Measurements from ENCODE around the gene LANCL1.
"Not testable (repeated sequence)": the region's sequence is repeated elsewhere in the genome, so short reads cannot be mapped to it uniquely, and the experiment has no call there.

The LANCL1 gene

GRCh38 chr2:210460322-210461227, 16.0 kb downstream of the LANCL1 start:
- Histone ChIP-seq H3K4me3 (ENCODE audit: low read length in 2 of 2) (no peak overlapping the region), H3K27ac (ENCODE audit: low read depth in 2 of 2, low read length in 2 of 2) (no peak overlapping the region), H3K27me3 (ENCODE audit: control insufficient read depth in 2 of 2, insufficient read depth in 2 of 2, low read length in 2 of 2) (no peaks in the 10 kb centered on the region), H3K4me1 (ENCODE audit: control insufficient read depth in 2 of 2, insufficient read depth in 2 of 2, low read length in 2 of 2) (no peaks in the 10 kb centered on the region), H3K9ac (ENCODE audit: low read depth in 1 of 2, low read length in 2 of 2) (no peak overlapping the region), H3K9me3 (ENCODE audit: control insufficient read depth in 2 of 2, low read length in 2 of 2) (no peaks in the 10 kb centered on the region), H3K36me3 (ENCODE audit: control insufficient read depth in 2 of 2, insufficient read depth in 2 of 2, low read length in 2 of 2) (peaks cover 12 to 14% of the 10 kb centered on the region in 2 donors)

- peaks cover 10 to 15% of the 10 kb centered on the region in 2 donors for H3K36me3 ChIP-seq (ENCODE audit: control insufficient read depth in 2 of 2, insufficient read depth in 2 of 2, low read length in 2 of 2)
- H3K4me3 ChIP-seq (ENCODE audit: low read length in 2 of 2), result no peak overlapping the region
- no peaks in the 10 kb centered on the region for H3K27me3 ChIP-seq (ENCODE audit: control insufficient read depth in 2 of 2, insufficient read depth in 2 of 2, low read length in 2 of 2)
- H3K9me3 ChIP-seq (ENCODE audit: control insufficient read depth in 2 of 2, low read length in 2 of 2), result no peaks in the 10 kb centered on the region
- no peaks in the 10 kb centered on the region for H3K4me1 ChIP-seq (ENCODE audit: control insufficient read depth in 2 of 2, insufficient read depth in 2 of 2, low read length in 2 of 2)
- no peak overlapping the region for H3K9ac ChIP-seq (ENCODE audit: low read depth in 1 of 2, low read length in 2 of 2)
- H3K27ac ChIP-seq (ENCODE audit: low read depth in 2 of 2, low read length in 2 of 2), result no peak overlapping the region
Measured at GRCh38 chr2:210459880-210460279, 16.7 kb downstream of the LANCL1 start.

- Histone ChIP-seq H3K27me3 (ENCODE audit: control insufficient read depth in 2 of 2, insufficient read depth in 2 of 2, low read length in 2 of 2) (no peaks in the 10 kb centered on the region), H3K9ac (ENCODE audit: low read depth in 1 of 2, low read length in 2 of 2) (no peak overlapping the region), H3K27ac (ENCODE audit: low read depth in 2 of 2, low read length in 2 of 2) (no peak overlapping the region), H3K36me3 (ENCODE audit: control insufficient read depth in 2 of 2, insufficient read depth in 2 of 2, low read length in 2 of 2) (peaks cover 14 to 20% of the 10 kb centered on the region in 2 donors), H3K4me1 (ENCODE audit: control insufficient read depth in 2 of 2, insufficient read depth in 2 of 2, low read length in 2 of 2) (no peaks in the 10 kb centered on the region), H3K9me3 (ENCODE audit: control insufficient read depth in 2 of 2, low read length in 2 of 2) (no peaks in the 10 kb centered on the region), H3K4me3 (ENCODE audit: low read length in 2 of 2) (no peak overlapping the region)
Measured at GRCh38 chr2:210459407-210459806, 17.2 kb downstream of the LANCL1 start.

GRCh38 chr2:210458395-210458794, 18.2 kb downstream of the LANCL1 start:
- Histone ChIP-seq H3K9ac (ENCODE audit: low read depth in 1 of 2, low read length in 2 of 2) (no peak overlapping the region), H3K27ac (ENCODE audit: low read depth in 2 of 2, low read length in 2 of 2) (no peak overlapping the region), H3K4me1 (ENCODE audit: control insufficient read depth in 2 of 2, insufficient read depth in 2 of 2, low read length in 2 of 2) (no peaks in the 10 kb centered on the region), H3K36me3 (ENCODE audit: control insufficient read depth in 2 of 2, insufficient read depth in 2 of 2, low read length in 2 of 2) (peaks cover 20 to 24% of the 10 kb centered on the region in 2 donors), H3K9me3 (ENCODE audit: control insufficient read depth in 2 of 2, low read length in 2 of 2) (no peaks in the 10 kb centered on the region), H3K4me3 (ENCODE audit: low read length in 2 of 2) (no peak overlapping the region), H3K27me3 (ENCODE audit: control insufficient read depth in 2 of 2, insufficient read depth in 2 of 2, low read length in 2 of 2) (no peaks in the 10 kb centered on the region)

GRCh38 chr2:210456571-210456970, 20.0 kb downstream of the LANCL1 start:
- no peak overlapping the region for H3K27ac ChIP-seq (ENCODE audit: low read depth in 2 of 2, low read length in 2 of 2)
- H3K9me3 ChIP-seq (ENCODE audit: control insufficient read depth in 2 of 2, low read length in 2 of 2), result no peaks in the 10 kb centered on the region
- H3K9ac ChIP-seq (ENCODE audit: low read depth in 1 of 2, low read length in 2 of 2), result no peak overlapping the region
- H3K4me1 ChIP-seq (ENCODE audit: control insufficient read depth in 2 of 2, insufficient read depth in 2 of 2, low read length in 2 of 2), result no peaks in the 10 kb centered on the region
- no peaks in the 10 kb centered on the region for H3K27me3 ChIP-seq (ENCODE audit: control insufficient read depth in 2 of 2, insufficient read depth in 2 of 2, low read length in 2 of 2)
- H3K36me3 ChIP-seq (ENCODE audit: control insufficient read depth in 2 of 2, insufficient read depth in 2 of 2, low read length in 2 of 2), result peaks cover 20 to 27% of the 10 kb centered on the region in 2 donors
- H3K4me3 ChIP-seq (ENCODE audit: low read length in 2 of 2), result no peak overlapping the region

GRCh38 chr2:210454336-210454735, 22.2 kb downstream of the LANCL1 start:
- Histone ChIP-seq H3K9ac (ENCODE audit: low read depth in 1 of 2, low read length in 2 of 2) (no peak overlapping the region), H3K4me1 (ENCODE audit: control insufficient read depth in 2 of 2, insufficient read depth in 2 of 2, low read length in 2 of 2) (no peaks in the 10 kb centered on the region), H3K9me3 (ENCODE audit: control insufficient read depth in 2 of 2, low read length in 2 of 2) (no peaks in the 10 kb centered on the region), H3K27me3 (ENCODE audit: control insufficient read depth in 2 of 2, insufficient read depth in 2 of 2, low read length in 2 of 2) (no peaks in the 10 kb centered on the region), H3K4me3 (ENCODE audit: low read length in 2 of 2) (no peak overlapping the region), H3K36me3 (ENCODE audit: control insufficient read depth in 2 of 2, insufficient read depth in 2 of 2, low read length in 2 of 2) (peaks cover 18 to 23% of the 10 kb centered on the region in 2 donors), H3K27ac (ENCODE audit: low read depth in 2 of 2, low read length in 2 of 2) (no peak overlapping the region)

GRCh38 chr2:210452194-210452593, 24.4 kb downstream of the LANCL1 start:
- peaks cover 14 to 18% of the 10 kb centered on the region in 2 donors for H3K36me3 ChIP-seq (ENCODE audit: control insufficient read depth in 2 of 2, insufficient read depth in 2 of 2, low read length in 2 of 2)
- no peak overlapping the region for H3K27ac ChIP-seq (ENCODE audit: low read depth in 2 of 2, low read length in 2 of 2)
- H3K4me1 ChIP-seq (ENCODE audit: control insufficient read depth in 2 of 2, insufficient read depth in 2 of 2, low read length in 2 of 2), result no peaks in the 10 kb centered on the region

GRCh38 chr2:210450942-210451341, 25.6 kb downstream of the LANCL1 start:
- H3K27me3 ChIP-seq (ENCODE audit: control insufficient read depth in 2 of 2, insufficient read depth in 2 of 2, low read length in 2 of 2); H3K4me1 ChIP-seq (ENCODE audit: control insufficient read depth in 2 of 2, insufficient read depth in 2 of 2, low read length in 2 of 2); H3K9ac ChIP-seq (ENCODE audit: low read depth in 1 of 2, low read length in 2 of 2); H3K4me3 ChIP-seq (ENCODE audit: low read length in 2 of 2); H3K9me3 ChIP-seq (ENCODE audit: control insufficient read depth in 2 of 2, low read length in 2 of 2); H3K27ac ChIP-seq (ENCODE audit: low read depth in 2 of 2, low read length in 2 of 2): not testable (repeated sequence)
- H3K36me3 ChIP-seq (ENCODE audit: control insufficient read depth in 2 of 2, insufficient read depth in 2 of 2, low read length in 2 of 2), result peaks cover 13 to 14% of the 10 kb centered on the region in 2 donors

More at GRCh38 chr2:210452194-210452593, 24.4 kb downstream of the LANCL1 start:
- Histone ChIP-seq H3K9me3 (ENCODE audit: control insufficient read depth in 2 of 2, low read length in 2 of 2) (no peaks in the 10 kb centered on the region), H3K9ac (ENCODE audit: low read depth in 1 of 2, low read length in 2 of 2) (no peak overlapping the region), H3K4me3 (ENCODE audit: low read length in 2 of 2) (no peak overlapping the region), H3K27me3 (ENCODE audit: control insufficient read depth in 2 of 2, insufficient read depth in 2 of 2, low read length in 2 of 2) (no peaks in the 10 kb centered on the region)

- H3K9ac ChIP-seq (ENCODE audit: low read depth in 1 of 2, low read length in 2 of 2), result no peak overlapping the region
- H3K4me3 ChIP-seq (ENCODE audit: low read length in 2 of 2), result no peak overlapping the region
- no peaks in the 10 kb centered on the region for H3K27me3 ChIP-seq (ENCODE audit: control insufficient read depth in 2 of 2, insufficient read depth in 2 of 2, low read length in 2 of 2)
- peaks cover 0 to under 1% of the 10 kb centered on the region in 2 donors for H3K4me1 ChIP-seq (ENCODE audit: control insufficient read depth in 2 of 2, insufficient read depth in 2 of 2, low read length in 2 of 2)
- H3K27ac ChIP-seq (ENCODE audit: low read depth in 2 of 2, low read length in 2 of 2), result no peak overlapping the region
- no peaks in the 10 kb centered on the region for H3K36me3 ChIP-seq (ENCODE audit: control insufficient read depth in 2 of 2, insufficient read depth in 2 of 2, low read length in 2 of 2)
- H3K9me3 ChIP-seq (ENCODE audit: control insufficient read depth in 2 of 2, low read length in 2 of 2), result no peaks in the 10 kb centered on the region
Measured at GRCh38 chr2:210445732-210446131, 30.8 kb downstream of the LANCL1 start.

- Histone ChIP-seq H3K36me3 (ENCODE audit: control insufficient read depth in 2 of 2, insufficient read depth in 2 of 2, low read length in 2 of 2) (peaks cover 0 to 3% of the 10 kb centered on the region in 2 donors), H3K4me3 (ENCODE audit: low read length in 2 of 2) (no peak overlapping the region), H3K9me3 (ENCODE audit: control insufficient read depth in 2 of 2, low read length in 2 of 2) (no peaks in the 10 kb centered on the region)
Measured at GRCh38 chr2:210445116-210445707, 31.3 kb downstream of the LANCL1 start.

More at GRCh38 chr2:210445116-210445707, 31.3 kb downstream of the LANCL1 start:
- no peaks in the 10 kb centered on the region for H3K27me3 ChIP-seq (ENCODE audit: control insufficient read depth in 2 of 2, insufficient read depth in 2 of 2, low read length in 2 of 2)
- no peak overlapping the region for H3K9ac ChIP-seq (ENCODE audit: low read depth in 1 of 2, low read length in 2 of 2)
- no peak overlapping the region for H3K27ac ChIP-seq (ENCODE audit: low read depth in 2 of 2, low read length in 2 of 2)
- H3K4me1 ChIP-seq (ENCODE audit: control insufficient read depth in 2 of 2, insufficient read depth in 2 of 2, low read length in 2 of 2), result peaks cover 0 to 4% of the 10 kb centered on the region in 2 donors

Data from mucosa of rectum (tissue), 2 donors.